ENCODE results near the gene TPH1. TPM values are rescaled to one million over a fixed set of nuclear protein-coding genes. Genes with fewer than 3 reads are reported as not detected.
A peak's percentile ranks its signal among the peaks of the same experiment; 100 is the strongest.

Gene TPH1
- total RNA-seq, 1 experiment from 2014 or later, result 0.21 TPM

DNA sequence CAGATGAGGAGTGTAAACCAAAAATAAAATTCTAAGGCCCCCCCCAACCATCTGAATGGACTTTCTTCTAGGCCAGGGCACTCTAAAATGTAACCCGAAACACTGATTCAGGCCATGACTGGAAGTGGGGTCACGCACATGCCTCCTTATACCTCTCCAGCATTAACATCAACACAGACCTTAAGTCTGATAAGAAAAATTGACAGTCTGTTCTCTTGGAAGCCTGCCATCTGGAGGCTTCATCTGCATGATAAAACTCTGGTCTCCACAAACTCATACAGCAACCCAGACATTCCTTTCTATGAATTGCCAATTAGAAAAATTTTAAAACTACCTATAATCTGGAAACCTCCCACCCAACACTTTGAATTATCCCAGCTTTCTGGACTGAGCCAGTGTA is 29.3 kb downstream of the TPH1 start:
- ChIA-PET CTCF (no interaction called here), POLR2A (ENCODE audit: low non-redundant PET) (no interaction called here)
- H3K27me3 ChIP-seq (replicated peaks; ENCODE audit: insufficient read depth, low read depth, low read length, poor library complexity), result peaks cover 14% of the 10 kb centered on the region
- H3K36me3 ChIP-seq (ENCODE audit: insufficient read depth, low read length, poor library complexity, severe bottlenecking), result no peaks in the 10 kb centered on the region
- no peaks in the 10 kb centered on the region for H3K9me3 ChIP-seq (ENCODE audit: low read depth, low read length, poor library complexity, severe bottlenecking)
- no peaks in the 10 kb centered on the region for H3K4me1 ChIP-seq (ENCODE audit: insufficient read depth, low read length, poor library complexity, severe bottlenecking)
- H3K4me3 ChIP-seq (ENCODE audit: low read depth, low read length, poor library complexity, severe bottlenecking), result no peak overlapping the region
- H3K27ac ChIP-seq (ENCODE audit: low read depth, low read length, poor library complexity, severe bottlenecking), result no peak overlapping the region
- intact Hi-C loops (cut with micrococcal nuclease; ENCODE audit: unreplicated experiment), result no loop called here
- no peak for DNase-seq (ENCODE audit: low spot score)
- BruUV-seq (replicated peaks), result no TSS peak
- TF ChIP-seq, protein P1, sequence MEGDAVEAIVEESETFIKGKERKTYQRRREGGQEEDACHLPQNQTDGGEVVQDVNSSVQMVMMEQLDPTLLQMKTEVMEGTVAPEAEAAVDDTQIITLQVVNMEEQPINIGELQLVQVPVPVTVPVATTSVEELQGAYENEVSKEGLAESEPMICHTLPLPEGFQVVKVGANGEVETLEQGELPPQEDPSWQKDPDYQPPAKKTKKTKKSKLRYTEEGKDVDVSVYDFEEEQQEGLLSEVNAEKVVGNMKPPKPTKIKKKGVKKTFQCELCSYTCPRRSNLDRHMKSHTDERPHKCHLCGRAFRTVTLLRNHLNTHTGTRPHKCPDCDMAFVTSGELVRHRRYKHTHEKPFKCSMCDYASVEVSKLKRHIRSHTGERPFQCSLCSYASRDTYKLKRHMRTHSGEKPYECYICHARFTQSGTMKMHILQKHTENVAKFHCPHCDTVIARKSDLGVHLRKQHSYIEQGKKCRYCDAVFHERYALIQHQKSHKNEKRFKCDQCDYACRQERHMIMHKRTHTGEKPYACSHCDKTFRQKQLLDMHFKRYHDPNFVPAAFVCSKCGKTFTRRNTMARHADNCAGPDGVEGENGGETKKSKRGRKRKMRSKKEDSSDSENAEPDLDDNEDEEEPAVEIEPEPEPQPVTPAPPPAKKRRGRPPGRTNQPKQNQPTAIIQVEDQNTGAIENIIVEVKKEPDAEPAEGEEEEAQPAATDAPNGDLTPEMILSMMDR (conservative IDR thresholded peaks at IDR 0.05; ENCODE audit: low read depth, low read length), result no peak
- TF ChIP-seq EZH2 (IDR thresholded peaks at IDR 0.05; ENCODE audit: borderline replicate concordance, low read depth, low read length, poor library complexity, severe bottlenecking), result no peak

DNA sequence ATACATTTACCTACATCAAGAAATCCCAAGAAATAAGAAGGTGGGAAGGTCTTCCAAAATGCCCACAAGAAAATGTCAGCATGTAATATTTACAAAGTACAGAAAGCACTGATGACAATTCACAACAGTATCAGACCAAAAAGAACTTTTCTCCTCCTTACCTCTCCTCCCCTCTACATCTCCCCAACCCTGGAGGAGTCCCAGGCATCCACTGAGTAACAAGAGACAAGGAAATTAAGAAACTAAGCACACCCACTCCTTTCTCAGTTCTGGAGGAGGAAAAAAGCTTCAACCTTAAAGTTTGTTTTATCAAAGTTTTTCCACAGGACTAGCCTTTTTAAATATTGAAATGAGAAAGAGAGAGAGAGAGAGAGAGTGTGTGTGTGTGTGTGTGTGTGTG is 31.2 kb downstream of the TPH1 start:
- H3K27me3 ChIP-seq (replicated peaks; ENCODE audit: insufficient read depth, low read depth, low read length, poor library complexity), result peaks cover 14% of the 10 kb centered on the region
- intact Hi-C loops (cut with micrococcal nuclease; ENCODE audit: unreplicated experiment), result no loop called here
- no peak for DNase-seq (ENCODE audit: low spot score)
- POLR2A ChIA-PET (ENCODE audit: low non-redundant PET), result interaction anchor here (0.6 kb wide), 1 partner anchor 280 kb away, joined by 4 read pairs; the partner anchor contains the start of gene KCNC1
- no peaks in the 10 kb centered on the region for H3K4me1 ChIP-seq (ENCODE audit: insufficient read depth, low read length, poor library complexity, severe bottlenecking)
- H3K36me3 ChIP-seq (ENCODE audit: insufficient read depth, low read length, poor library complexity, severe bottlenecking), result no peaks in the 10 kb centered on the region
- no peak overlapping the region for H3K4me3 ChIP-seq (ENCODE audit: low read depth, low read length, poor library complexity, severe bottlenecking)
- TF ChIP-seq EZH2 (IDR thresholded peaks at IDR 0.05; ENCODE audit: borderline replicate concordance, low read depth, low read length, poor library complexity, severe bottlenecking), result no peak
- TF ChIP-seq, protein P1 (conservative IDR thresholded peaks at IDR 0.05; ENCODE audit: low read depth, low read length), result no peak
- CTCF ChIA-PET, result no interaction called here
- no peak overlapping the region for H3K27ac ChIP-seq (ENCODE audit: low read depth, low read length, poor library complexity, severe bottlenecking)
- no peaks in the 10 kb centered on the region for H3K9me3 ChIP-seq (ENCODE audit: low read depth, low read length, poor library complexity, severe bottlenecking)
- BruUV-seq (replicated peaks), result no TSS peak

DNA sequence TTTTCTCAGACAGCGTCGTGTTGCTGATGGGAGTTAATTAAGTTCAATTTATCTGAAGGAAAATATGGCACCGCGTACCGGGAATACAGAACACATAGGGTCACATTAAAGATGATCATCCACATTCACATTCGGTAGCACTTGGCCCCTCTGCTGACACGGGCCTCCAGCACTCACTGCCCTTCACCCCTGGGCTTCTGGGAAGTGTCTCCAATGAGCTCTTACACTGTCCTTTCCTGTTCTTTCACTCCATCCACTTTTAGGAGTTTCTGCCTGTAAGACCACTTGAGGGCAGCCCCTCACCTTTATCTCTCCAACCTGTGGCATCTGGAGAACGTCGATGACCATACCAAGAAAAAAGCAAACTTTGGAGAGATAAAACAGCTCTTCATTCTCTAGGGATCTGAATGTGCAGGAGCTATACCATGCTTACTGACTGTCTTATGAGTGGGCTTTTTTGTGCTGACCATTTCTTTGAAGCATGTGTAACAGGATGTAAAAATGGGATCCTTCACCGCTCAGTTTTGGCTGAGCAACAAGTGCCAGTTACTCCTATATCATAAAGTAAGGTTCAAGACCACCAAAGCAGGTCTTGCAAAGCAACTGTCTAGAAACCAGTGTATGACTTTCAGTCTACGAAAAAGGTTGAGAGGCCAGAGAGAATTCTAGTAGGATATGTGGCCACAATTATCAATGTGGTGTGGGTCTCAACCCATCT is 32.1 kb downstream of the TPH1 start:
- no peak for TF ChIP-seq EZH2 (IDR thresholded peaks at IDR 0.05; ENCODE audit: borderline replicate concordance, low read depth, low read length, poor library complexity, severe bottlenecking)
- TF ChIP-seq, protein P1 (conservative IDR thresholded peaks at IDR 0.05; ENCODE audit: low read depth, low read length), result no peak
- Histone ChIP-seq H3K36me3 (ENCODE audit: insufficient read depth, low read length, poor library complexity, severe bottlenecking) (no peaks in the 10 kb centered on the region), H3K9me3 (ENCODE audit: low read depth, low read length, poor library complexity, severe bottlenecking) (no peaks in the 10 kb centered on the region), H3K4me1 (ENCODE audit: insufficient read depth, low read length, poor library complexity, severe bottlenecking) (no peaks in the 10 kb centered on the region), H3K27ac (ENCODE audit: low read depth, low read length, poor library complexity, severe bottlenecking) (no peak overlapping the region), H3K4me3 (ENCODE audit: low read depth, low read length, poor library complexity, severe bottlenecking) (peak overlapping the region; percentile 64), H3K27me3 (replicated peaks; ENCODE audit: insufficient read depth, low read depth, low read length, poor library complexity) (peaks cover 14% of the 10 kb centered on the region)
- DNase-seq (ENCODE audit: low spot score), result no peak
- ChIA-PET POLR2A (ENCODE audit: low non-redundant PET) (no interaction called here), CTCF (no interaction called here)
- BruUV-seq (replicated peaks), result no TSS peak
- intact Hi-C loops (cut with micrococcal nuclease; ENCODE audit: unreplicated experiment), result no loop called here

Measured in A673 (cell line).